A549 treated with GW870086 at 1 μM for 4 hours (cell line): ENCODE data around the gene IFIT1. TPM values are rescaled to one million over a fixed set of nuclear protein-coding genes. Genes with fewer than 3 reads are reported as not detected.

Experiments
- total RNA-seq: library from RNA; stranded (reverse); fragments of 200-300 nt; extraction: Qiagen RNA extraction; gene quantifications from 5 replicates; pipeline ENCODE4 v1.2.3, GENCODE V29; 2022; ENCODE audit warnings: low read depth

Gene IFIT1
- total RNA-seq = 4.2 to 5.7 TPM (median 4.6 TPM) in 5 replicates

DNA sequence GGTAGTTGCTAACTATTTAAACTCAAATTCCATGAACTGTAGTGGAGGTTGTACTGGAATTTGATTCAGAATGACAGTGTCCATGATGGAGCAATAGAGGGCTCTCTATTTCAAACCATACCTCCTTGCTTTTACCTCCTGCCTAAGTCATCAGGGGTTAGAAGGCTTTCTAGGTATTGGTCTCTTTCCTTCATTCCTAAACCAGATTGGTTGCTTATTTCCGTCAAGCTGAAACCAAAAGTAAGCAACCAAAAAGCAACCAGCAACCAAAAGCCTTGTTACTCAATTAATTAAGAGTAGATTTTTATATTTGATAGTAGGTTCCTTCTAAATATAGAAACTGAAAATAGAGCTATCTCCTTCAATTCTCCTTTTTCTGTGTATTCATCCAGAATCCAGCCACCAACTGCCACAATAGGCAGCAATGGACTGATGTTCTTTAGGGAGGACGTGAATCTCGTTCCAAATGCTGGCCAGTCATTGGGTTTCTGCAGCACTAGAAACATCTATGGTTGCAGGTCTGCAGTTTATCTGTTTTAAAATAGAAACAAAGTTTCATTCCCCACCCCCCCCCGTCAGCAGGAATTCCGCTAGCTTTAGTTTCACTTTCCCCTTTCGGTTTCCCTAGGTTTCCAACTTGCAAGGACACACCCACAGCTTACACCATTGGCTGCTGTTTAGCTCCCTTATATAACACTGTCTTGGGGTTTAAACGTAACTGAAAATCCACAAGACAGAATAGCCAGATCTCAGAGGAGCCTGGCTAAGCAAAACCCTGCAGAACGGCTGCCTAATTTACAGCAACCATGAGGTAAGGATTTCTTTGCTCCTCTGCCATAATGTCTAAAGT is at the start of gene IFIT1:
TSS of gene IFIT1 (plus strand) at position 717 of the 850 bp plus-strand sequence. CDS start at position 807, 90 bp downstream.

GRCh38 chr10:89377705-89378637 is 14.5 kb upstream of the IFIT1 start, which contains the start of gene IFIT1B:
Gene IFIT1B, plus strand, starts transcription at chr10:89378056. Its CDS starts 80 bp downstream, at chr10:89378136.

GRCh38 chr10:89414146-89414878 is 21.9 kb downstream of the IFIT1 start, which contains the start of gene IFIT5:
Gene IFIT5, plus strand, starts transcription at chr10:89414568. Its CDS starts 231 bp downstream, at chr10:89414799.

Other genes starting within 250 kb of the IFIT1 start
- 0.19 to 0.38 TPM (median 0.22 TPM) in 5 replicates for gene CH25H, start 185.3 kb upstream of the IFIT1 start, total RNA-seq
- 38.2 to 53.6 TPM (median 50.6 TPM) in 5 replicates for gene LIPA, start 140.8 kb upstream of the IFIT1 start, total RNA-seq
- 2.0 to 3.3 TPM (median 2.6 TPM) in 5 replicates for gene IFIT2, start 90.6 kb upstream of the IFIT1 start, total RNA-seq
- 4.6 to 6.2 TPM (median 6.0 TPM) in 5 replicates for gene IFIT3, start 64.6 kb upstream of the IFIT1 start, total RNA-seq
- gene IFIT1B, start 14.6 kb upstream of the IFIT1 start, total RNA-seq = not detected in 5 replicates
- 7.5 to 11.1 TPM (median 9.6 TPM) in 5 replicates for gene IFIT5, start 21.9 kb downstream of the IFIT1 start, total RNA-seq
- gene SLC16A12, start 143.0 kb downstream of the IFIT1 start, total RNA-seq = 0.19 to 0.78 TPM (median 0.32 TPM) in 5 replicates